SU-DHL-6 (cell line): ENCODE data around the gene NOD2.

Source experiments
- EZH2phosphoT487 ChIP-seq: fragments of 200-600 bp; sonication (generic), shearing (Covaris generic); conservative IDR thresholded peaks from 2 replicates; pipeline ENCODE4 v1.6.1; 2018; ENCODE audit warnings: mild to moderate bottlenecking, antibody characterized with exemption, low read length, moderate library complexity, mixed read lengths
- TF ChIP-seq, protein P1 (sequence below): fragments of 200-600 bp; sonication (generic); IDR thresholded peaks from one replicate; pipeline ENCODE4 v1.5.1; 2017; ENCODE audit warnings: antibody characterized with exemption, mild to moderate bottlenecking, low read length, moderate library complexity; ENCODE audit not compliant: insufficient read depth, poor library complexity, severe bottlenecking

DNA sequence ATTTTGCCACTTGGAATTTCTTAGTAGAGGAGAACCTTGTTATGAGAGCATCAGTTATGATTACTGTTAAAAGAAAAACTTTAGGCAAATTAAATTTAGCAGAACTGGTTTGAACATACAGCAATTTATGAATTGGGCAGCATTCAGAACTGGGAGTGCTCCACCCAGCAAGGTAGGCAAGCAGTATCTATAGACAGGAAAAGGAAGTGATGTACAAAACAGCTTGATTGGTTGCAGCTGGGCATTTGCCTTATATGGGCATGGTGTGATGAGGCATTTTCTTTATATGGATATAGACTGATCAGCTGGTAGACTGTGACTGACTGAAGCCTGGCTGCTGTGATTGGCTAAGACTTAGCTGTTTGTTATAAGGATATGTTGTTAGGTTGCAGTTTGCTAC lies 30.9 kb downstream of the NOD2 start:
- TF ChIP-seq, protein P1, sequence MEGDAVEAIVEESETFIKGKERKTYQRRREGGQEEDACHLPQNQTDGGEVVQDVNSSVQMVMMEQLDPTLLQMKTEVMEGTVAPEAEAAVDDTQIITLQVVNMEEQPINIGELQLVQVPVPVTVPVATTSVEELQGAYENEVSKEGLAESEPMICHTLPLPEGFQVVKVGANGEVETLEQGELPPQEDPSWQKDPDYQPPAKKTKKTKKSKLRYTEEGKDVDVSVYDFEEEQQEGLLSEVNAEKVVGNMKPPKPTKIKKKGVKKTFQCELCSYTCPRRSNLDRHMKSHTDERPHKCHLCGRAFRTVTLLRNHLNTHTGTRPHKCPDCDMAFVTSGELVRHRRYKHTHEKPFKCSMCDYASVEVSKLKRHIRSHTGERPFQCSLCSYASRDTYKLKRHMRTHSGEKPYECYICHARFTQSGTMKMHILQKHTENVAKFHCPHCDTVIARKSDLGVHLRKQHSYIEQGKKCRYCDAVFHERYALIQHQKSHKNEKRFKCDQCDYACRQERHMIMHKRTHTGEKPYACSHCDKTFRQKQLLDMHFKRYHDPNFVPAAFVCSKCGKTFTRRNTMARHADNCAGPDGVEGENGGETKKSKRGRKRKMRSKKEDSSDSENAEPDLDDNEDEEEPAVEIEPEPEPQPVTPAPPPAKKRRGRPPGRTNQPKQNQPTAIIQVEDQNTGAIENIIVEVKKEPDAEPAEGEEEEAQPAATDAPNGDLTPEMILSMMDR: no peak
- no peak for TF ChIP-seq EZH2phosphoT487
